Hippocampal formation (tissue), 2 donors: Measurements from ENCODE around the gene TGFA.

Experiments
- DNase-seq, 2 donors: peaks; one replicate each; lab custom pipeline; 2025; lab: John Stamatoyannopoulos, UW

TGFA gene

DNA sequence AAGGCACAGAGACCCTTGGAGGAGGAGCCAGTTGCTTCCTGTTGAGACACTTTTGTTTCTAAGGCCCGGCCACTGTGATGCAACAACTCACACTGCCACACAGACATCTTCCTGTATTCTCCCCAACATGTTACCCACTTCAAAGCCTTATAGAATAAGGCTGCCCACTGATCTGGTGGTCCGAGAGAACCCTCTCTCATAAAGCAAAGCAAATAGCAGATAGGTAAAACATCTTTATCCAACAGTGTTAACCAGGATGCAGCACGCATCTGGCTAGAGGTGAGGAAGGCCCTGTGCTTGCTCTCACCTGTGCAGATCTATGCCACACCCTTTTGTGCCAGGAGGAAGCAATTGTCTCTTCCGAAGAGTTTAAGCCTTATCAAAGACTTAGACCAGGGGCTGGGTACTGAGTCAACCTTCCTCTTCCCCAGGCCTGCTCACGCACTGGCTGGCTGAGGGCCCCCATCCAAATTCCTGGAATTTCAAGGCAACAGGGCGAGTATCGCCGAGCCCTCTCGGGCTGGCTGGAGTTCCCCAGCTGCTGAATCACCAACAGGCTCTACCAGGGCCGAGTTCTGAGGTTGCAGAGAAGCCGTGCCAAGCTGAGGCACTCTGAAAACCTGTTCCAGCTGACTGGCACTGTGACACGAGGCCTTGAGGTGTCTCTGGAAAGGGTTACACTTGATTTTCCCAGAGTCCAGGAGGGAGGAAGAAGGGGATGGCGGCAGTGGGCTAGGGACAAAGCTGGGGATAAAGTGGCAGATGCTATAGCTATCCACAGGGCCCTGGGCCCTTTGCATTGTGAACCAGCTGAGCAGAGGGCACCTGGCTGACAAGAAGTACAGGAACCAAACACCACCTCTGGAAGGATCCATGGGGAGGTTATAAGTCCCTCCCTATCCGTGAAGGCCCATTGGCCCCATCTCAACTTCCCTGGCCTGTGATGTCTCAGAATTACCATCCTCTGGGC lies 29.3 kb downstream of the TGFA start:
- no peak for DNase-seq

DNA sequence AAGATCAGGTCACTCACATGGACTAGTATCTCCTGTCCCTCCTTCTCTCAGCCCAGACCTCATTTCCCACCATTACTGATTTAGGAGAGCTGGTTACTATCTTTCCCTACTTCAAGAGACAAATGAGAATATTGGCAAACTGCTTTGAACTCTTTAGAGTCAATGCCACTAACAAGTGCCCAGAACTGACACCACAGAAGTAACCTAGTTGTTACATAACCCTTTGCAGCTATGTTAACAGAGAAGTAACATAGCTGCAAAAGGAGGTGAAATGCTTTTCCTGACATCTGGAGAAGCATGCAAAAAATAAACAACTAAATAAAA lies 30.0 kb downstream of the TGFA start:
- no peak for DNase-seq

DNA sequence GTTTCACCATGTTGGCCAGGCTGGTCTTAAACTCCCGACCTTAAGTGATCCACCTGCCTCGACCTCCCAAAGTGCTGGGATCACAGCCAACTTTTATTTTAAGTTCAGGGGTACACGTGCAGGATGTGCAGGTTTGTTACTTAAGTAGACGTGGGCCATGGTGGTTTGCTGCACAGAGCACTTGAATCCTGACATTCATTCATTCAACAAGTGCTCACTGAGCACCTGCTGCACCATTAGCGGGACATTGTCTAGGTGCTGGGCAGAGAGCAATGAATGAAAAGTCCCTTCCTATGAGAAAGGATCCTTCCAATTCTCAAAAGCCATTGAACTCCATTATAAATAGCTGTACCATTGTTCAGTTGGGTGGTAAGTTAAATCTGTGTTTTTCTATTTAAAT lies 31.0 kb downstream of the TGFA start:
- DNase-seq, result no peak

DNA sequence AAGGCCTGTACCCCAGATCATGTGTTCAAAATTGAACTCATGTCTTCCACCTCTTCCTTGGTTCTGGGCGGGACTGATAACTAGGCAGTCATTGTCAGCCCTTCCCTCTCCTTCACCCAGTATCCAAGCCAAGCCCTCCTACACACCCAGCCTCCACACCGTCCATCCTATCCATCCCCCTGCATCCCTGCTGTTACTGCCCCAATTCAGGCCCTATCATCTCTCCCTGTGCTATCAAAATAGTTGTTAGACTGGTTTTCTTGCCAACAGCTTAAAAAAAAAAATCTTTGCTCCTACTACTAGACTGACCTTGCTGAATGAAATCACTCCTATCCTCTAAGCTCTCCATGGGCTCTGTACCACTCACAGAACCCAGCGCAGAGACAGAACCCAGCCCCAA lies 32.8 kb downstream of the TGFA start:
- no peak for DNase-seq

DNA sequence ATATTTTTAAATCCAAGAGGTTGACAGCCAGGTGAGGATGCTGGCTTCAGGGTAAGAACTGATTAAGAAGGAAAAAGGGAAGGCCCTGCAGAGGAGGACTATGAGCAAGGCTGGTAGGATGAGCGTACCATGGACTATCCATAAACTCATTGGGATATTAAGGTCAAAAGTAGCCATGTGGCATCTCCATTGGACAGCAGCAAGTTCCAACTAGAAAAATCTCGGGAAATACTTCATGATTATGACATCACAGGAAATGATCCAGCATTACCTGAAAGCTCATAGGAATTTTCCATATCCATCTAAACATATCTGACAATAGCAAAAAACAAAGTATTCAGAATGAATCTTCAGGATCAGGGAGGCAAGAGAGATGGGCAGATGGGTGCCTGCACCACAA lies 34.2 kb downstream of the TGFA start:
- no peak for DNase-seq

DNA sequence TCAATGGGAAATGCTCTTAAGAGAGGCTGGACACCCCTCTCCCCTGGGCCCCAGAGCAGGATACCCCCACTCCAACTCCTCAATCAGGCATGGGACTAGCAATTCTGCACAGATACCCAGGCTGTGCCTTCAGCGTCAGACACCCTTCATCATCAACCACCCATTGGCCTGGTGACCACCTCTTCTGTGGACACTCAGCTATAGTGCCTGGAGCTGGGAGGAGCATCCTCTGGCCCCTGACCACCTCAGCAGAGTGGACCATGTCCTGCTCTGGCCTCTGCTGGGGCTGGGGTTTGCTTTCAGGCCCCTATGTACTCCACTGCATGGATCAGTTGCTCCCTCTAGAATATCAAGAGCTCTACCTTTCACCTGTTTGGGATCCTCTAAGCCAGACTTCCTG lies 35.1 kb downstream of the TGFA start:
- DNase-seq, result no peak

DNA sequence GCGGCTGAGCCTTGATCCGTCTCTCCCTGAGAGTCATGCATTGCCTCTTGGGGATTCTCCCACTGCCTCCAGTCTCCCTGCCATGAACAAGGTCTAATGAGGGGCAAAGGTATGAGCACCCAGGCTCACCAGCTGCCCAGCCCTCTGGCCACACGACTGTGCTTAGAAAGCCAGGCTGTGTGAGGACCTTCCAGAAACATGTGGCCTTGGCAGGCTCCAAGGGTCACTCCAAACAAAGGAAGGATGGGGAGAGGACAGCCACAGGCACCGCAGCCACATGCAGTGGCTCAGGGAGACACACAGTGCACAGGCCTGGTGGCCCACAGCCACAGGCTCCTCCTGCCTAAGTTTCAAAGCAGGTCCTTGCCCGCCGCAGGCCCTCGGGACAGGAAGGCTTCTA lies 35.8 kb downstream of the TGFA start:
- DNase-seq, result no peak

DNA sequence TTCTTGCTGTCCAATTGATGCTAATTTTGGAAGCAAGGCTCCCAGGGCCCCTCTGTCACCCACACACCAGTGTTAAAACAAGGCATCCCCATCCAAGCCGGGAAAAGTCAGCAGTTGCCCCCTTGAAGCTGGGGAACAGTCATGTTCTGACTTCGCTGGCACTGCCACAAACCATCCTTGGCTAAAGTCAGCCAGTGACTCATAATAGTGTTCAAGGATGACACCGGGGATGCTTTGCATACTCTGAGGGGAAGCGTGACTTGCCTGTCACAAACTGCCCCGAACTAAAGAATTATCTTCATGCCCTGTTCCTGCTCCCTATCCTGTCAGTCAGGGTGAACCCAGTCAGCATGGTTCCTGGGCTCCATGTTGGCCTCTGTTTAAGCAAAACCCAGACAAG lies 37.0 kb downstream of the TGFA start:
- no peak for DNase-seq

DNA sequence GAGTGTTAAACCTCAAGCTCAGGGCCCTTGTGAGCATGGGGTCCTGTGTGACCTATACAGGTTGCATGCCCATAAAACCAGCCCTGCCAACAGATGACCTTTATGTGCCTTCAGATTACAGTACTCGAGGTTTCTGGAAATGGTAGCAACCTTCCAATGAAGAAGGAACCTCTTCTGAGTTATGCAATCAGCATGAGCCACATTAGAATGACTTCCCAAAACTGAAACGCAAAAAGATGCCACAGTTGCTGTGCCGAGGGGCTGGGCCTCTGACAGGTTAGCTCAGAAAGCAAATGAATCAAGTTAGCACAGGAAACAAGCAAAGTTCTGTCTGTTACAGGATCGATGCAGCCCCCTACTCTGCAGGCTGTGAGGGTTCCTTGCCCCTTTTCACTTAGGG lies 37.7 kb downstream of the TGFA start:
- DNase-seq, result peak in 1 of 2 donors; percentile 9

DNA sequence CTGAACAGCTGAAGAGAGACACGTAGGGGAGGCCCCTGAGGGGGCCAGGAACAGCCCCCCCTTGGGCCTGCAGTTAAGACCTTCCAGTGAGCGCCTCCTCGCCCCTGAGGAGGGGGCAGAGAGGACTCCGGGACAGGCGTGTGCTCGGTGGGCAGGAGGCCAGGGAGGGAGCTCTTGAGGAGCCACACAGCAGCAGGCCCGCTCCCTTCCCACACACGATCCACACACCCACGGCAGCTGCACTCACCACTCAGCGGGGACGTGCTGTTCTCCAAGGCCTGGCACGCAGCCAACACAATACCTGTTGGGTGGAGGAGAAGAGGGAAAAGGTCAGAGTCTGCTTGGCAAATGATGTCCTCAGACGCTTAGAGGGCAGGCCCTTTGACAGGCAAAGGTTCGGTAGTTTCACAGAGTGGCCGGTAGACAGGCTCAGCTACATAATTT lies 39.0 kb downstream of the TGFA start:
- no peak for DNase-seq

DNA sequence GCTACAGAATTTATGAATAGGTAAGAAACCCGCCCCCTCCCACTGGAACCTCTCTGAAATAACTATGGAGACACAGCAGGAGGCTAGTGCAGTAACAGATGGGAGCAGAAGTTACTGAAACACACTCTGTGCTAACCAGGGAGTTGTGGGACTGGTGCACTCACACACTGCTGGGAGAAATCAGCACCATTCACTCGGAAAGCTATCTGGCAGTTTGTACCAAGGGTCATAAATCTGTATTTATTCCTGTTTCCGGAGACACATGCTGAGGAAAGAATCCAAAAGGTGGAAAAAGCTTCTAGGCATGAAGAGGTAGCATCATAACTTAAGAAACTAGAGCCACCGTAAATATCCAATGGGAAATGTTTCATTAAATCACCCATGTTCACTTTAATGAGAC lies 39.9 kb downstream of the TGFA start:
- no peak for DNase-seq

DNA sequence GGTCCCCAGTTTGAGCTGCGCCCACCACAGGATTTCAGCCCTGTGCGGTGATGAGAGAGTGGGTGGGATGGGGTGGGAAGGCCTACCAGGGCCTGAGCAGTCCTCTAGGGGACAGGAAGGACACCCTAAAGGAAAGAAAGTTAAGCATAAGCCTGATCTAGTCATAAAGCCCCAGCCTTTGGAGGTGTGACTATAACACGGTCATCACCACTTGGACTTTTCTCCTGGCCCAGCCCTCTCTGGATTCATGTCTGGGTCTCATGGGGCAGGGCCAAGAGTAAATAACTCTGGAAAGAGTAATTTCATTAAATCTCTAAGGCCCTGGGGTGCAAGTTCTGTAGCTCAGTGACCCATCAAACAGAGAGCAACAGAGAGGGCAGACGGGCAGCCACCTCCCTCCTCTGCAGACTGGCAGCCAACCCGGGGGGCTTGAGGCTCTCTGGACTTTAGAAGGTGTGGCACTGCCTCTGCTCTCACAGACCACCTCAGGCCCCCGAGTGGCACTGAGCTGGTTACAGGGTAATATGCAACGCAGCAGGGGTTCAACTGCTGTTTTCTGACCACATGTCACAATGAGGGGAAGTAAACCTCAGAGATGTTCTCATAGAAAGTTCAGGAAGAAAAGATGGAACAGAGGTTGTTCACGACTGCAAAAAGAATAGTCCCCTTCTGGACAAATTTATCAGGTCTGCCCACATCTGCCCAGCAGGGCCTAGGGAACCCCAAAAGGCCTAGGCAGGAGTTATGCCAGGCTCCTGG lies 41.5 kb downstream of the TGFA start:
- DNase-seq, result no peak

DNA sequence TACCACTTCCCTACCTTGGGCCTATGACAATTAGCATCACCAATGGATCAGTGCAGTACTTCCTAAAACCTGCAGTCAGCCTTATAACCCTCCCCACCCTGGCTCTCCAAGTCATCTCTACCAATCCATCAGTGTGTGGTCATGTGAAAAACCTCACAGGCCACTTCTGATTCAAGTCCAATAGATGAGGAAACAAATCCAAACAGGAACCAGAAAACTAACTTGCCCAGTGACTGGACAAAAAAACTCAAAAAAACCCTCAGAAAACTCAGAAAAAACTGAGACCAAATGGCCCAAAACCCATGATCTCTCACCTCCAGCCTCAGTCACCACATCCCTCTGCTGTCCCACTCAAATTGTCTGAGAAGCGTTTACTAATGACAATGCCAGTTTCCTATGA lies 43.3 kb downstream of the TGFA start:
- DNase-seq, result no peak

DNA sequence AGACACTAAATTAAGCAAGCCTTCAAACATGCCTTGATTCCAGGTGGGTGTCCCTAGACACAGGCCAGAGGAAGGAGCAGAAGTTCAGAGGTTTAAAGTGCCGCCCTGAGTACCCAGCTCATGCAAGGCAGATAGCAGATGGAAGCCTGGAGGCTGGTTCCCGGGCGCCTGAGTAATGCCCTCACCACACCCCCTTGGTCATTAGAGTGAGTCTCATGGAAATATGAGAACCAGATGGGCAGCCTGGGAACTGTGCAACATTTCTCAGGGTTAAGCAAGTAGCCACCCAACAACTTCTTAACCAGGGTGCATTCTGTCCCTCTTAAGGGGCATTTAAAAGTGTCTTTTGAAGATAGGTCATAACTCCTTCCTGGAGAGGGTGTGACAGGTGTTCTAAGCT lies 44.1 kb downstream of the TGFA start:
- DNase-seq, result no peak

DNA sequence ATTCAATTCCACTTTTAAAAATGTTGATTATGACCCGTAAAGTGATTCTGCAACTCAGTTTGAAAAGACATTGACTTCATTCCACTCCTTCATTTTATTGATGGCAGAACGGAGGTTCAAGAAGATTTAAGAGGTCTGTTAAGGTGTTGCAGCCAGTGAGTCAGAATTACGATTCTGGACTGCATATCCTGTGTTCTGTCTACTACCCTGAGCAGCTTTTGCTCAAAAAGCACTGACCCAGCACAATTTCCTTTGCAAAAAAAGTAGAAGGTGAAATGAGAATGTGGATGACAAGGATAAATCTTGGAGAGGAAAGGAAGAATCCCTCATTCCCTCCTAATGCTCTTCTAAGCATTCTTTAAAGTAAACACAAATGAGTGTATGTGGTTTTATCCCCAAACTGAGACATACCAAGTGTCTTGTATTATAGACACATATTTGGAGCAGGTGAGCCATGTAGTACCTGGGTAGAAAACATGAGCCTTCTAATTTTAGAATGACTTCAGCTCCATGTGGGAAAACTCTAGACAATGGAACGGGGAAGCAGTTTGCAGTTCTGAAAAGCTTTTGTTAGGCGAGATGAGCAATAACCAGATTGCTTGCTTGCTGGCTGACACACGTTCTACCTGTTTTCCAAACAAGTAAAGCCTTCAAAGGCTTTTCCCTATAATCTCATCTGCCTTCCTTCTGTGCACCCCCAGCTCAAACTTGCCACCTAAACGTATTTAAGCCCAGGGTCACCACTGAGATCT lies 44.7 kb downstream of the TGFA start:
- DNase-seq, result no peak

DNA sequence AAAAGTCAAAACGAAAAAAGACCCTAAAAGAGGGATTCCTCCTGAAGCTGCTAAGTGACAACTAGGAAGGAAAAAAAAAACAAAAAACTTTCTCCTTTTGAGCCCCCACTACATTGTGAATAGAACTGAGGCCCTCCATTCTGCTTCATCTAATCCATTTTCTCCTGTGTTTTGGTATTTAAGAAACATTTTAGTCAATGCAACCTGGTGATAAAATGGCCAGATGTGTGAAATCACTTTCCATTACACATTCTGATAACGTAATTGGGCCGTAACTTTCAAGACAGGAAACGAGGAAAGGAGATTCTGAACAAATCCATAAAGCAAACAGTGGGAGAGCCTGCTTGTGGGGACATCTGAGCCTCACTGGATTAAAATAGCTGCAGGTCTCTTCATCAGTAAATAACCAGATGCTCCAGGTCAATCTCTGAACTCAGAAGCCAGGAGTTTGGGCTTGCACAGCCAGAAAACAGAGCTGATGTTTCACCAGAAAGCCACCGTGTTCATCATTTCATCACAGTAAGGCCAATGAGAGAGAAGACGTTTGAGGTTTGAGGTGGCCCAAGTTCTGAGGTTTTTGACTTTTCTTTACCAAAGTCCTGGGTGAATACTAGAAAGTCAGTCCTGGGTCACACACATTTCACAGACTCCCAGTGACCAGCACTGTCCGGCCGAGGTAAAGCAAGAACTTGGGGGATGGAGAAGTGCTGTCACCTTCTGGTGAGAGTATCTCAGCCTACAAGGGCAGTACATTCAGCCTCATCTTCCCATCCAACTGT lies 47.8 kb downstream of the TGFA start:
- no peak for DNase-seq

DNA sequence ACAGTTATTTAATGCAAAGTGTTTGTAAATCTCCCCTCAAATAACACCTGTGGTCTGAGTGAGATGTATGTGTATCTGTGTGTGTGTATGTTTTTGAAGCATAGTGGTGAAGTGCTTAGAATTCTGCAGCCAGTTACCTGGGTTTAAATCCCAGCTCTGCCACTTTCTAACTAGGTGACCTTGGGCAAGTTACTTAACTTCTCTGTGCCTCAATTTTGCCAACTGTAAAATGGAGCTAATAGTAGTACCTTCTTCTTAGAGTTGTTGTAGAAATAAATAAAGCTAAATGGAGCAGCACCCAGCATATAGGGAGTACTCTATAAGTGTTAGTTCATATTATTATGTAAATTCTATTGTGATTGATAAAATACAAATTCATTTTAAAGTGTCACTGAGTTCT lies 48.9 kb downstream of the TGFA start:
- DNase-seq, result no peak

DNA sequence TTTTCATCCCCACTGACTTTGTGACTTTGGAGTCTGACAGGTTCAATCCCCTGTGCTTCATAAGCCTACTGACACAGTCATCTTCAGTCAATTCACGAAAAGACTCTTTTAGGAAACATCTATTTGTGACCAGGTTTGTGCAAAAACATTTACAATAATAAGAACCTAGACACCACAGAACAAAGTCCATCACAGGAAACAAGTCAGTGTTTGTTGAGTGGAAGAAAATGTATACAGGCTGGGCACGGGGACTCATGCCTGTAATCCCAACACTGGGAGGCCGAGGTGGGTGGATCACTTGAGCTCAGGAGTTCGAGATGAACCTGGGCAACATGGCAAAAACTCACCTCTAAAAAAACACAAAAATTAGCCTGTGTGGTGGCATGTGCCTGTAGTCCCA lies 49.7 kb downstream of the TGFA start:
- no peak for DNase-seq

DNA sequence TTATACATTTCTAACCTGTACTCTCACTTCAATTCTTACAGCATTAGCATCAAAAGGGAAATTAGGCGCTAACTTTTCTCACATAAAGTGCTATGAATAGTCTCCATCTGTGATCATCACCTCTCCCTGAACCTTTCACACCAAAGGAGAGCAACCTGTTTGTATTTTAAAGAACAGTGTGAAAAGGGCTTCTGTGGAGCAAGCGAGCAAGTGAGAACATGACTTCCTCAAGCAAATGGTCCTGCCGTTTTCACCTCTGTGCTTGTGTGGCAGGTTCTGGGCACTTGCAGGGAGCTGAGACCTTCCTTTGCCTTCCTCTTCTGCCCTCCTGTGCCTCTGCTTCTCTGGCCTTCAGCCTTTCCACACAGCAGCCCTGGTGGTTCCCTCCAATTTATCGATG lies 51.9 kb downstream of the TGFA start:
- DNase-seq, result no peak

DNA sequence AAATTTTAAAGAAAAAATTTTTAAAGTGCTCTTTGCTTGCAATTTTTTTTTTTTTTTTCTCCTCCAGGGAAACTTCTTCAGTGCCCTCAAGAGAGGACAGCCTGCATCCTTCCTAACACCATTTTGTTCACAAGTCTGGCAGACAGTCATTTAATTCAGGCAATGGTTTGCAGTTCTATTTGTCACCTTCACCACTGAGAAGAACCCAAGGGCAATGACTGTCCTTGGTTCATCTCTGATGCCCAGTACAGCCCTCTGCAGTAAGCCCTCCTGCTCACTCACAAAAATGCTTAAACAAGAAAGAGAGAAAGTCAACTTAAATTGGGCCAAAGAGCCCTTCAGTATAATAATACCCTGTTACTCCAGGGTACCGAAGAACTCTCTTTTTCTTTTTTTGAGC lies 52.4 kb downstream of the TGFA start:
- no peak for DNase-seq

DNA sequence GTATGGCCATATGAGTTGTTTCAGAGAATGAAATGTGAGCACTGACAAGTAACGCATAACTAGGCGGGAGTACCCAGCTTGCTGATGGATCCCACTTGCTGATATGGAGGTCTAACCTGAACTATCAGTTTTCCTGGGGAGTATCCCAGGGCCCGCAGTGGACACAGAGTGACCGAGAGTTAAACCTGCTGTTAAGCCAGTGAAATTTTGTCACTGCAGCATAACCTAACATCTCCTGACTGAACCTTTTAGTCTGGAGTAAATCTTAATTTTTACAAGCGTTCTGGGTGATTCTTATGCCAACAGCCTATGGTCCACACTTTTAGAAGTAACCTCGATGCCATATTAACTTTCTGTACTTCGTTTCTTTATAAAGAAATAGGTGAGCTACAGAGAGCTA lies 54.4 kb downstream of the TGFA start:
- no peak for DNase-seq

DNA sequence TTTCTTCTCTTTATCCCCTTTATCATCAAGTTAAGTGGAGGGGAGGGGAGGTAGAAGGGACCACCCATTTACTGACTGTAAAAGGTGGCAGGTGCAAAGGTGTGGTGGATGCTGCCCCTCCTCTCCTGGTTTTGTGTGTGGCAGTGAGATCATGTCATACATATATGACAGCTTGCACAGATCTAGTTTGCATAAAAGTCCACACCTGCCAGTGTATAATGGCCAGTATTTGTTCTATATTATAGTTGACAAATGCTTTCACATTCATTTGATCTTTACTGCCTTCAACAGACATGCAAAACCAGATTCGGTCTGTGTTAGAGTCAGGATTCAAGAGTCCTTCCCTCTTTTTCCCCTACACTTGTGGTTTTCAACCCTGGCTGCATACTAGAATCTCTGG lies 55.1 kb downstream of the TGFA start:
- no peak for DNase-seq
